HG03060 (cell line): ENCODE results near the gene CRB3.

ENCODE experiments used
- ATAC-seq: cut with Tn5 transposase; IDR thresholded peaks from one replicate; pipeline ENCODE4 v1.9.1; 2021; ENCODE audit warnings: low read depth, moderate number of reproducible peaks; ENCODE audit not compliant: unreplicated experiment

CRB3 gene

DNA sequence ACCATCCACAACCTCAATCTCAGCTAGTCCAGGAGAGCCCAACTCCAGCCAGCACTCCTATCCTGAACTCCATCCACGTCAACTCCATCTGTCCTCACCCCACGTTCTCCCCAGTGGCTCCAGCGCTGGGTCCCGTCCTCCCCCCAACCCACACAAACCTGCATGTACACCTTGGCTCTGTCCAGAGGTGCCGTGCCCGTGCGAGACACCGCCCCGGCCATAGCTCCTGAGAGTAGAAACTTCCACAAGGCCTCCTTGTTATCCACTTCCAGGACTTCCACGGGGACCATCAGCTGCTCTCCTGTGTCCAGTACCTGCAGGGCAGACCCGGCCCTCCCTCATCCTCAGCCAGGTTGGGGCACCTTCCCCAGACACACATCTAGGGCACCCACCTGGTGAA is 32.2 kb upstream of the CRB3 start:
- no peak for ATAC-seq

DNA sequence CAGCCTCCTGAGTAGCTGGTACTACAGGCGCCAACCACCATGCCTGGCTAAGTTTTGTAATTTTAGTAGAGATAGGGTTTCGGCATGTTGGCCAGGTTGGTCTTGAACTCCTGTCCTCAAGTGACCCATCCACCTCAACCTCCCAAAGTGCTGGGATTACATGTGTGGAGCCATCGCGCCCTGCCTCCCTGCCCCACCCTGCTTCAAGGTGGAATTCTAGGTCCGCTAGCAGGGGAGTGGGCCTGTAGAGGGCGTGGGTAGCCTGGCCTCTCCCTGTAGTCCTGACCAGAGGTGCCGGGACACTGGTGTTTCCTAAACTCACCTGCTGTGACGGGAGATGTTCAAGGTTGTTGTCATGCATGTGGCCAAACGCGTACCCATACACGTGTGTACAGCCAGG is 30.9 kb upstream of the CRB3 start:
- no peak for ATAC-seq

DNA sequence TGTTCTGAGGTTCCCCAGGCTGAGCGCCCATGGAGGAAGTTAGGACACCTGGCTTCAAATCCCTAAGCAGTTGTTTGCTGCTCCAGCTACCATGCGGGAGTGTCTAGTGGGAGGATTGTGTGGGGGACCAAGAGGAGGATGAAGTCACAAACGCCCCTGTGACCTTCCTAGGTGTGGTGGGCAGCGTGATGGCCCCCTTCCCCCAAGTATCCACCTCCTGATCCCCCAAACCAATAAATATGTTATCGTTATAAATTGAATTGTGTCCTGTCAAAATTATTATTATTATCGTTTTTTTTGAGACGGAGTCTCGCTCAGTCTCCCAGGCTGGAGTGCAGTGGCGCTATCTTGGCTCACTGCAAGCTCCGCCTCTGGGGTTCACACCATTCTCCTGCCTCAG is 30.4 kb upstream of the CRB3 start, which contains the start of gene SLC25A41:
TSS of gene SLC25A41 (minus strand) at position 101 of the 400 bp plus-strand sequence. CDS start at position 31, 70 bp downstream.
- no peak for ATAC-seq

DNA sequence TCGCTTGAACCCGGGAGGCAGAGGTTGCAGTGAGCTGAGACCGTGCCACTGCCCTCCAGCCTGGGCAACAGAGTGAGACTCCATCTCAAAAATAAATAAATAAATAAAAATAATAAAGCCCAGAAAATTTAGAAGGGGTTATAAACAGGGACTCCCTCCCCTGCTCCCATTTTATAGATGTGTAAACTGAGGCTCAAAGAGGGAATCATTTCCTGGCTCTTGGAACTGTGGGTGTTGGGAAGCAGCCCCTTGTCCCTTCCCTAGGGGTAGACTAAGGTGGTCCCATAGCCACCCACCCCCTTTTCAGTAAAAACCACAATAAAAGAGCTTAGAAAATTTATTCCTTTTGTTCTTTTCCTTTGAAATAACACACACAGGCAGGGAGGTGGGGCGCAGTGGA is 24.3 kb upstream of the CRB3 start:
- ATAC-seq = no peak

DNA sequence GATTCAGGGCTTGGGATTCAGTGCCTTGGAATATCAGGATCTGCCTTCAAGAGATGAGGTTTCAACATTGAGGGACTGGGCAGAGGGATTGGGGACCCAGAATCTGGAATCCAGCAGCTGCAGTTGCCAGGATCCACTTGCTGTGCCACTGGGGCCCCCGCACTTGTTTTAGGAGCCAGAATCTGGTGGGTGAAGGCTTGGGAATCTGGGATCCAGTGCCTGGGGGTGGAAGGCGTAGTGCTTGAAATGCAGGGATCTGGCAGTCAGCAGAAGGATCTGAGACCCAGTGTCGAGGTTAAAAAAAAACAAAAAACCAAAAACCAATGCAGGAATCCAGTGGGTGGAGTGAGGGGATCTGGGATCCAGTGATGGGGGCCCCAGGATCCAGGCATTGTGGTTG is 23.2 kb upstream of the CRB3 start:
- ATAC-seq = no peak

DNA sequence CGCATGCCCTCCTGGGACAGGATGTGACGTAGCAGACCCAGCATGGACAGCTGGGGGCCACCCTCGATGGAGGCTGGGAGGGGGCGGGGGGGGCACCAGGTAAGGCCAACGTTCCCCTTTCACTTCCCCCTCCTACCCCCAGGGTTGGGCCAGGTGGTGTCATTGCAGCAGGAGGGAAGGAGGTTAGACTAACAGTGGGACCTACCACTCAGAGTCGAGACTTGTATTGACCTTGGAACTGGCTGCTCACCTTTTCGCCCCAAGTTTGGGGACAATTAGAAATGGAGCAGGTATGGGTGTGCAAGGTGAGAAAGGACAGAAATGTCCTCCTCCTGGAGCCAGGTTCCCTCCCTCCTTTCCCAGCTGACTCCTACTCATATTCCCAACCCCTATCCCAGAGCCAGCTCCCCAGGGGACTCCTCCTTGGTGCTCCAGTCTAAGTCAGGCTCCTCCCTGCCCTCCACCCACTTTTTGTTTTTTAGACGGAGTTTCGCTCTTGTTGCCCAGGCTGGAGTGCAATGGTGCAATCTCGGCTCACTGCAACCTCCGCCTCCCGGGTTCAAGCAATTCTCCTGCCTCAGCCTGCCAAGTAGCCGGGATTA is 21.9 kb upstream of the CRB3 start:
- no peak for ATAC-seq

DNA sequence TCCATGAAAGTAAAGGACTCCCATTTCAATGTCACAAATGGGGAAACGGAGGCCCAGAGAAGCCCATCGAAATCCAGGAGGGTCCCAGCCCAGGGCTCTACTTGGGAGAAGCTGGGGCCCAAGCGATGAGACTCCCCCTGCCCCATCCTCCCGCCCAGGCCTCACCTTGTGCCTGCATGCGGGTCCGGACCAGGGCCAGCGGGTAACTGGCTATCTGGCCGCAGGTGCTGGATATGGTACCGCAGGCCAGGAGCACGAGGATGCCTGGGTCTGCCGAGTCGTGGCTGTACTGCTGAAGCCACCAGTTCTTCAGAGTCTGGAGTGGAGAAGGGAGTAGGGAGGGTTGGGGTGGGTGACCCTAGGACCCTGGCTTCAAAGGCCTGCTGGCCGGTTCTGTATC is 20.1 kb upstream of the CRB3 start:
- ATAC-seq = no peak

DNA sequence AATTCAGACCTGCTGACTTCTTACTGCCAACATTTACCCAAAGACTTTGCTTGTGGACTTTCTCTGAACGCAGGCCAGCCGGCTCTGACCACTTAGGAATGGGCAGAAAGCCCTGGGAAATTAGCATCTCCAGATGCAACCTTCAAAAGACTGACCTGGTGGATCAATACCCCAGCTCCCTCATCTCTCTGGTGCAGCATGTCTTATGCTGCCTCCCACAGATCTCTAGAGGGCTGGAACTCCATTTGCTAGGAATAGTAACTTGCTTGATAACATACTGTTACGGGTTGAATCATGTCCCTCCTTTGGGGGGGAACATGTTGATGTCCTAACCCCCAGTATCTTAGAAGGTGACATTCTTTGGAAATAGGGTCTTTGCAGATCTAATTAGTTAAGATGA is 17.6 kb upstream of the CRB3 start:
- no peak for ATAC-seq

DNA sequence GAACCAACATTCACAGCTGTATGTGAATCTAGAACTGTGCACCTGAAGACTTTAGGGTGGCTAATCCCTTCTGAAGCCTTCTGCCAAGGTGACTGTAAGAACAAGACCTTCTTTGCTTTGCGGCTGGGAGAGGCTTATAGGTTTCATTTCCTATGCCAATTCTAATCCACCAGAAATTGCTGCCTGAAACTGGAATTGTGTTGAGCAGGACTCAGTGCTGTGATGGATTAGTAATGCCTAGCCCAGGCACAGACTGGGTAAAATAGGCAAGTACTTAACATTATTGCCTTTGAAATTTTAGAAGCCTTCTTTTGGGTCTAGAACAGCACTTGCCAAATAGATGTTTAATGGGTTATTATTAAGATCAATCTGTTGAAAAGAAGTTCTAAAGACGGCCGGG is 16.0 kb upstream of the CRB3 start:
- no peak for ATAC-seq

DNA sequence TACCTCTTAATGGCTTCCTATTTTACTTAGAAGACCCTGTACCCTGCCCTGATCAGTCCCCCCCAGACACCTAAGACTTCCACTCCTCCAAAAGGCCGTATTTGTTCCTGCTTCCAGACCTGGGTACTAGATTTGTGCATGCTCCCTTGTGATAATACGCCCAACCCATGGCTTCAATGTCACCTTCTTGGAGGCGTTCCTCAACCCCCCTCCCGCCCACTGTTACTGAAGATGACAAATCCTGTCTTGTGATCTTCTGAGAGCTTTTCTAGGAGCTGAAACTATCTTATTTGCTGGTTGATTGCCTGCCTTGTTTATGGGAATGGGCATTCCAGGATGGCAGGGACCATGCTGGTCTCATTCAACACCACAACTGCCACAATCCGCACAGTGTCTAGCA is 13.9 kb upstream of the CRB3 start:
- ATAC-seq = no peak

DNA sequence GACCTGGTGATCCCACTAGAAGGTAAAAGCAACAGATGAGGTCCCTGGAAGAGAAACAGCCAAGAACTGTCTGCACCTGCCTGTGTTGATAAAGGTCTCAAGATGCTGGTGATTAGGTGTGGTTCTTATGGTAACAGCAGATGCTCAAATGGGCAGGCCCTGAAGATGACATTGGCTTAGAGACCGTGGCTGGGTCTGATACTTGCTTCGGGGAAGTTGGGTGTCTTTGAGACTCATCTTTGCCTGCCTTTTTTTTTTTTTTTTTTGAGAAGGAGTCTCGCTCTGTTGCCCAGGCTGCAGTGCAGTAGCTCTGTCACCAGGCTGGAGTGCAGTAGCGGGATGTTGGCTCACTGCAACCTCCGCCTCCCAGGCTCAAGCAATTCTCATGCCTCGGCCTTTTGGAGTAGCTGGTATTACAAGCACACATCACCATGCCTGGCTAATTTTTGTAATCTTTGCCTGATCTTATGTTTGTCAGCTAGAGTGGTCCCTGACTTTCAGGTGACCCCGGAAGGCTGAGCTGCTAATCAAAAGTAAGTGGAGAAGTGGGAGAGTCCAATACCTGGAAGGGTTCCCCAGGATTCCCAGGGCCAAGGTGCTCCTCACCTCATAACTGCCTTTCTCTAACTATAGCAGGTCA is 12.4 kb upstream of the CRB3 start:
- no peak for ATAC-seq

DNA sequence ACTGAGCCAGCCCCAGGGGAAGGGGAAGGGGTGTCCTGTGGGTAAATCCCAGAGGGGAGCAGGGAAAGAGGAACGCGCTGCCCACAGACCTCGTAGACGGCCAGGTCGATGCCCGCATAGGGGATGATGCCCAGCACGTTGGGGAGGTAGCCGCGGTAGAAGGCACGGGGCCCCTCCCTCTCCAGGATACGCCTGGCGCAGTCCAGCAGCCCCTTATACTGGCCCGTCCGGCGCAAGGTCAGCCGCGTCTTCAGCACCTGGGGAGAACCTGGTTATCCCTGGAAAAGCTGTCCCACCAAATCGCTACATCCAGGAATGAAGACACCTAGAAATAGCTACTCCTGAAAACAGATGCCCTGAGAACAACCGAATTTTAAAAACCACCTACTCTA is 11.9 kb upstream of the CRB3 start:
- no peak for ATAC-seq

DNA sequence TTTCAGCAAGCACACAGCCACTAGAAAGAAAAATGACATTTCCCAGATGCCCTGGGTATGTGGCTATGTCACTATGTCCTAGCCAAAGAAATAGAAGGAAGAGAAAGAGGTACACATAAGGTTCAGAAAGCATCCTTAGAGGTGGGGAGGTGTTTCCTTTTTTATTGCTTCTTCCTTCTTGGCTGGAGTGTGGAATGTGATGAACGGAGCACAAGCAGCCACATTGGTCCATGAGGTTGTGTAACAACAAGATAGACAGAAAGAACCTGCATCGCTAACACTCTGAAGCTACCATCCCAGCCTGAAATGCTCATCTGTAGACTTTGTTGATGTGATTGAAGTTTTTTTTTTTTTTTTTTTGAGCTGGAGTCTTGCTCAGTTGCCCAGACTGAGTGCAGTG is 11.2 kb upstream of the CRB3 start:
- ATAC-seq = no peak

DNA sequence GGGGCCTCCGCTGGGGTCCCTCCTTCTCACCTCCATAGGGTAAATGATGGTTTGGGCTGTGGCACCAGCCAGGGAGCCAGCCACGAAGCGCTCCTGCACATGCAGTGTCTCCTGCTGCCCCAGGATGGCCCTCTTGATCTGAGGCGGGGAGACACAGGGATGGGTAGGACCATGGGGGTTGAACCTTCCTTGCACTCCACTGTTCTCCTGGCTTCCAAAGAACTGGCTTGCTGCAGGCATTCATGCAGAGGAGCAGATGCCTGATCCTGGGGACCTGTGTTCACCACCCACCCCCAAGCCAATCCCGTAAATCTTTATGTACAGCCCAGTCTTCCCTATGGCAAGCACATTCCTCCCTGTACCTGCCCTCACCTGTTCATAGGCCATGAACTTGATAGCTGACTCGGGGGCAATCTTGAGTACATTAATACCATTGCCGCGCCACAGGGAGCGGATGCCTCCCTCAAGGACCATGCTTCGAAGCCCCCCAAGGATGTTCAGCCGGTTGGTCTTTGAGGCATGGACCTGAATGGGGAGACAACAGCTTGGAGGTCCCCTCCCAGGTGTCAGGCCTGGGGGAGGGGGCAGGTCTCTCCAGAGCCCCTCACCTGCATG is 10.0 kb upstream of the CRB3 start:
- no peak for ATAC-seq

DNA sequence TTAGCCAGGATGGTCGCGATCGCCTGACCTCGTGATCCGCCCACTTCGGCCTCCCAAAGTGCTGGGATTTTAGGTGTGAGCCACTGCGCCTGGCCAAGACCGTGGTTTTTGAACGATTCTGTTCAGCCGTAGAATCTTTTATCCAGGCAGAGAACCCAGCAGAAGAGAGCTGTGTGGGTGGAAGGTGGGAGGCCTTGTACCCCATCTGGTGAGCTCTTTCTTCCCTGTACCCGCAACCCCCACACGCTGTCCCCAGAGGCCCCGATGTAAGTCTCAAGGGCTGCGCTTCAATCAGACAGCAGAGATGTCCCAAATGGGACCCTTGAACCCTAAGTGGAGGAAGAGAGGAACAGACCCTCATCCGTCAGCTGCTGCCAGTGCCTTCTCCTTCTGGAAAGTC is 8.1 kb upstream of the CRB3 start:
- no peak for ATAC-seq

DNA sequence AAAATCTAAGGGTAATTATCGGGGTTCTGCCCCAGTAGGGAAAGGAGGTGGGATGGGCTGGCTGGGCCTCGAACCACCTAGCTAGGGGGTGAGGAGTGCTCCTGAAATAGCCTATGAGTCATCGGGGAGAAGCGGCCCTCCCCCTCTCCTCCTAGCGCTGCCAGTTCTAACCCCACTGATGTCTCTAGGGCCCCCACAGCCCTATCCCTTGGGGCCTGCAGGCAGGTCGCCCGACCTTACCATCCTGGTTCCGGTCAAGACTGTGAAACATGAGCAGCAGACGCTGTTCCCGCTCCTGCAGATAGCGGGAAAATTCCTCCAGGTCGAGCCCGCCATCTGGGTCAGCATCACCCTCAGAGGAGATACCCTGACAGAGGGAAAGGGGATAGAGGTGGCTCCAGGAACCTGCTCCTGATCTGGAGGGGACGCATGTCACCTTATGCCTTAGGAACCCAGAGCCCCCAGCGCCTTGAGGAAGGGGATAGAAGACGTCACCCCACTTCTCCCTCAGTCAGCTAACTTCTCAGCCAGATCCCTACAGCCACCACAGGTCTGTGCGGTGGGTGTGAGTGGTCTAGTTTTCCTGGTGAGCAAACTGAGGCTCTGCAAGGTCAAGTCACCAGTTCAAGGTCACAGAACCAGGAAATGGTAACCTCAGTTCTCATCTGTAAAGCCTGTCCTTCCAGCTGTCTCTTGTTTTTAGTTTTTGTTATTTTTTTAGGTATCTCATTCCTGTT is 5.9 kb upstream of the CRB3 start:
- ATAC-seq = no peak

DNA sequence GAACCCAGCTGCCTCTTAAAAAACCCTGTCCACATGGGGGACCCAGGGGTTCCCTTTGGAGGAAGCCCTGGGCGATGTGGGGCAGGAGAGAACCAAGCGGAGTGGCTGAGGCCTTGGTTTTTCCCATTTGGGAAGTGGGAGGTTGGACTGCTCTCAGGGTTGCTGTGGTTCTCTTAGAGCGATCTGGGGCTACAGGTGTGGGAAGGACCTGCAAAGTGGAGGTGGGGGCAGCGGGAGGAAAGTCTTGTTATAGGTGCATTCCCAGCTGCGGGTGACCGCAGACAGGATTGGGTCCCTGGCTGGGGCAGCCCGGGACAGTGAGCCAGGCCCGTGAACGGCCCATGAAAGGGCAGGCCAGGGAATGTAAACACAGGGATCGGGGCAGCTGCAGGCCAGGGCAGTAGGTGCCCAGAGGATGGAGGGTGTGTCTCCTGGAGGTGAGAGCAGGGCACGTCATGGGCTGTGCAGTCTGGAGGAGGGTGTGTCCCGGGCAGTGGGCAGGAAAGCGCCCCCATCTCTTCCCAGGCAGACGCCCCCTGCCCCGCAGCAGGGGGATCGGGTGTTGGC is 5.3 kb upstream of the CRB3 start:
- no peak for ATAC-seq

DNA sequence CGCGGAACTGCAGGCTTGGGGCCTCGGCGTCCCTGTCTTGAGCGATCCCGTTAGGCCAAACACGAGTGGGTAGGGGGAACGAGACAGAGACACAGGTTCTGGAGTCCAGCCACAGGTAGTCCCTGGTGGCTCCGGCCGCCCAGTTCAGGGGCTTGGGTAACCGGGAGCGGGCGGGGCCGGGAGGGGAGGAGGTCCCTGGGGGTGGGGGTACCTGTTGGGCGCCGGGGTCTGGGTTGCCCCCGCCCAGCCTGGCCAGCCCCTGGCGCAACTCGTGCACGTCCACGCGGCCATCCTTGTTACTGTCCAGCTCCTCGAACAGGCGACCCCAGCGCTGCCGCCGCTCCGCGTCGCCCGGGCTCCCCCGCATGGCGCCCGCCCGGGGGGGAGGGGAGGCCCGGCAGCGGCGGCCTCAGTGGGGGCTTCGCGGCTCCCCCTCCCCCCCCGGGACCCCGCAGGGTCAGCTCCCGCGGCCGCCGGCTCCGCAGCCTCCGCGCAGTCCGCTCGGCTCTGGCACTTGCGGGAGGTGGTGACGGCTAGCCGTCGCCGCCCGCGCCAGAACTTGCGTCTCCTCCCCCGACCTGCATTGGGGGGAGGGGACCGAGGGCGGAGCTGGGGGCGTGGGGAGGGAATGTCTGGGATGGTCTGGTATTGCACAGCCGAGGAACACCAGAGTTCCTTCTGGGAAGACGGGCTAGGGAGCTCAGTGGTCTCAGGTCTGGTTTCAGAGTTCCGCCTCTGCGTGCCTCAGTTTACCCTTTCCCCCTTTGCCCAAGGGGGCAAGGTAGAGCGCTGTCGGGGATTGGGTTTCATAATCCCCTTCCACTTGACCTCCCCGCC is 4.6 kb upstream of the CRB3 start, which contains the start of gene SLC25A23:
TSS of gene SLC25A23 (minus strand) at position 531 of the 837 bp plus-strand sequence. CDS start at position 367, 164 bp downstream.
- ATAC-seq = peak; percentile 11

DNA sequence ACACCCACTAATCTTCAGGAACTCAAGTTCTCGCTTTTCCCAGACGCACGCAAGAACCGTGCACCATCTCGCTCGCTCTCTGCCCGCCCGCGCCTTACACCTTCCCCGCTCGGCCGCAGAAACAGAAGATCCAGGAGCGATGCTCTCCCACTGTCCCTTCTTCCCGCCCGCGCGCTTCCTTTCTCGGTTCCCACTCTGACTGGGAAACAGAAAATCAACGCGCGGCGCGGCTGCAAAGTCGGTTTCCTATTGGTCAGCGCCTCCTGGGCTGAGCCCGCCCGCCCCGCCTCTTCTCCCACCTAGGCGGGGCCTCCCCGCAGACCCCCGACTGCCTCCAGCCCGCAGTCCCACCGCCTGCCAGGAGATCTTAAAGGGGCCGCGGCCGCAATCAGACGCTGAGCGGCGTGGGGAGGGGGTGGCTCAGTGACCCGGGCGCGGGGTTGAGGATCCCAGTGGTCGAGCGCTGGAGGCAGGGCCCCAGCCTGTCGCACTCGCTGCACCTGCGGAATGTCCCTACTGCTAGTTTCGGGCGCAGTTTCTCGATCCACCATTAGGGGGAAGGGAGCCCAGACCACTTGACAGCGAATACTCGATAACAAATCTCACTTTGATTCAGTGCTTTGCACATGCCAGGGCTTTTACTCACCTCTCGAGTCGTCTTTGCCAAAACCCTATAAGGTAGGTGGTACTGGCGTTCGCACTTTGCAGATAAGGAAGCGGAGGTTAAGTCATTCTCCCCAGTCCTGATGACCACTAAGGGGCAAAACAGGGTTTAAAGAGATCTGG is 3.8 kb upstream of the CRB3 start:
- peak; percentile 51 for ATAC-seq
